MCF 10A (cell line): ENCODE data around the gene FN3K. TPM values are rescaled to one million over a fixed set of nuclear protein-coding genes. Genes with fewer than 3 reads are reported as not detected.
"Not testable (repeated sequence)": the region's sequence is repeated elsewhere in the genome, so short reads cannot be mapped to it uniquely, and the experiment has no call there.

Experiments
- BruUV-seq: library from RNA; stranded (reverse); fragments of 400-500 nt; replicated peaks from 2 replicates; lab custom pipeline; 2021; lab: Mats Ljungman, UMichigan
- CTCF ChIA-PET: fragments of 300-600 bp; sonication (Branson Sonifier 250); formaldehyde crosslinking; extraction: SDS; loops from one replicate; lab custom pipeline; 2021; ENCODE audit warnings: antibody characterized with exemption, inconsistent platforms; lab: Yijun Ruan, JAX
- POLR2A ChIA-PET: fragments of 300-600, 350-650 bp; sonication (Branson Sonifier 250); formaldehyde crosslinking; extraction: SDS; loops from one replicate; lab custom pipeline; 2020; ENCODE audit warnings: antibody characterized with exemption, inconsistent platforms; lab: Yijun Ruan, JAX
- DNase-seq: peaks from one replicate; pipeline ENCODE4 v3.0.0-alpha.2; 2018; ENCODE audit not compliant: unreplicated experiment
- H3K27ac Mint-ChIP-seq: one replicate; pipeline ENCODE4 v1.8.0; 2022; ENCODE audit warnings: mild to moderate bottlenecking, low read depth, mixed read lengths; ENCODE audit not compliant: unreplicated experiment
- H3K27me3 Mint-ChIP-seq: one replicate; pipeline ENCODE4 v1.8.0; 2022; ENCODE audit warnings: mixed read lengths; ENCODE audit not compliant: insufficient read depth, unreplicated experiment
- H3K36me3 Mint-ChIP-seq: one replicate; pipeline ENCODE4 v1.8.0; 2022; ENCODE audit warnings: mild to moderate bottlenecking, moderate library complexity, mixed read lengths; ENCODE audit not compliant: insufficient read depth, unreplicated experiment
- H3K4me1 Mint-ChIP-seq: one replicate; pipeline ENCODE4 v1.8.0; 2022; ENCODE audit warnings: mixed read lengths; ENCODE audit not compliant: insufficient read depth, unreplicated experiment
- H3K4me3 Mint-ChIP-seq: one replicate; pipeline ENCODE4 v1.8.0; 2022; ENCODE audit warnings: mild to moderate bottlenecking, moderate library complexity, mixed read lengths; ENCODE audit not compliant: unreplicated experiment
- H3K9me3 Mint-ChIP-seq: one replicate; pipeline ENCODE4 v1.8.0; 2022; ENCODE audit warnings: mixed read lengths; ENCODE audit not compliant: unreplicated experiment
- intact Hi-C: fragments of 100-400 bp; cut with micrococcal nuclease; formaldehyde crosslinking; loops from 2 replicates; pipeline ENCODE4 v1.14.1; 2022
- total RNA-seq: library from RNA; stranded (reverse); gene quantifications from 2 replicates; pipeline ENCODE4 v1.2.3, GENCODE V29; 2022
- TF ChIP-seq, protein P1 (sequence below): fragments of 200-600 bp; IDR thresholded peaks from one replicate; pipeline ENCODE4 v1.8.0; 2022; ENCODE audit warnings: antibody characterized with exemption, mild to moderate bottlenecking; ENCODE audit not compliant: unreplicated experiment

Gene FN3K
- total RNA-seq, 1 experiment from 2014 or later: 1.3 TPM

DNA sequence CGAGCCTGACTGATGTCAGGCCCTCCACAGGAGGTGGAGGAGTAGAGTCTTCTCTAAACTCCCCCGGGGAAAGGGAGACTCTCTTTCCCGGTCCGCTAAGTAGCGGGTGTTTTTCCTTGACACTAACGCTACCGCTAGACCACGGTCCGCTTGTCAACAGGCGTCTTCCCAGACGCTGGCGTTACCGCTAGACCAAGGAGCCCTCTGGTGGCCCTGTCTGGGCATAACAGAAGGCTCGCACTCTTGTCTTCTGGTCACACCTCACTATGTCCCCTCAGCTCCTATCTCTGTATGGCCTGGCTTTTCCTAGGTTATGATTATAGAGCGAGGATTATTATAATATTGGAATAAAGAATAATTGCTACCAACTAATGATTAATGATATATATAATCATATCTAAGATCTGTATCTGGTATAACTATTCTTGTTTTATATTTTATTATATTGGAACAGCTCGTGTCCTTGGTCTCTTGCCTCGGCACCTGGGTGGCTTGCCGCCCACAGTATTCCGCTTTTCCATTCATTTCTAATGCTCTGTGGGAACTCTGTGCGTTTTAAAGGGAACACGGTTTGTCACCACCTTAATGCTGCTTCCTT is 42.5 kb downstream of the FN3K start:
- H3K27ac Mint-ChIP-seq, H3K4me1 Mint-ChIP-seq, DNase-seq, intact Hi-C loops, CTCF ChIA-PET, H3K4me3 Mint-ChIP-seq, POLR2A ChIA-PET, H3K27me3 Mint-ChIP-seq, H3K9me3 Mint-ChIP-seq, BruUV-seq: not testable (repeated sequence)
- H3K36me3 Mint-ChIP-seq: peaks cover 12% of the 10 kb centered on the region
- TF ChIP-seq, protein P1, sequence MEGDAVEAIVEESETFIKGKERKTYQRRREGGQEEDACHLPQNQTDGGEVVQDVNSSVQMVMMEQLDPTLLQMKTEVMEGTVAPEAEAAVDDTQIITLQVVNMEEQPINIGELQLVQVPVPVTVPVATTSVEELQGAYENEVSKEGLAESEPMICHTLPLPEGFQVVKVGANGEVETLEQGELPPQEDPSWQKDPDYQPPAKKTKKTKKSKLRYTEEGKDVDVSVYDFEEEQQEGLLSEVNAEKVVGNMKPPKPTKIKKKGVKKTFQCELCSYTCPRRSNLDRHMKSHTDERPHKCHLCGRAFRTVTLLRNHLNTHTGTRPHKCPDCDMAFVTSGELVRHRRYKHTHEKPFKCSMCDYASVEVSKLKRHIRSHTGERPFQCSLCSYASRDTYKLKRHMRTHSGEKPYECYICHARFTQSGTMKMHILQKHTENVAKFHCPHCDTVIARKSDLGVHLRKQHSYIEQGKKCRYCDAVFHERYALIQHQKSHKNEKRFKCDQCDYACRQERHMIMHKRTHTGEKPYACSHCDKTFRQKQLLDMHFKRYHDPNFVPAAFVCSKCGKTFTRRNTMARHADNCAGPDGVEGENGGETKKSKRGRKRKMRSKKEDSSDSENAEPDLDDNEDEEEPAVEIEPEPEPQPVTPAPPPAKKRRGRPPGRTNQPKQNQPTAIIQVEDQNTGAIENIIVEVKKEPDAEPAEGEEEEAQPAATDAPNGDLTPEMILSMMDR: peak; percentile 22

DNA sequence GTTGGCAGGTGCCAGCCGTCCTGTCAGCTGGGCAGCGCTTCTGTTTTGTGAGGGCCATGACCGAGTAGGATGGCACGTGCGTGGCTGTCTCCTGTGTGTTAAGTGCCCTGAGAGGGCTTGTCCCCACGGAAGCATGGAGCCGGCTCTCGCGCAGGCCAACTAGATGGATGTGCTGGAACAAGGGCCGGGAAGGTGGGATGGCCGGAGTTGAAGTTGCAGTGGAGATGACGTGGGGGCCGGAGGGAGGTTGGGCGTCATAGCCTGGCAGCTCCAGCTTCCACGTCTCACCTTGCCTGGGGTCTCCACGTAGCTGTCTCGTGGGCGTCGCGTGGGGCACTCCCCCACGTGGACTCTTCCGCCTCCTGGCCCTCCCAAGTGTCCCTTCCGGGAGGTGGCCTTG is 44.1 kb downstream of the FN3K start:
- intact Hi-C loops: no loop called here
- POLR2A ChIA-PET: interaction anchor here (0.6 to 0.9 kb wide), 3 partner anchors 96 to 269 kb away, joined by 3 to 4 read pairs (median 3); no protein-coding TSS in a partner anchor
- peaks cover 25% of the 10 kb centered on the region for H3K36me3 Mint-ChIP-seq

DNA sequence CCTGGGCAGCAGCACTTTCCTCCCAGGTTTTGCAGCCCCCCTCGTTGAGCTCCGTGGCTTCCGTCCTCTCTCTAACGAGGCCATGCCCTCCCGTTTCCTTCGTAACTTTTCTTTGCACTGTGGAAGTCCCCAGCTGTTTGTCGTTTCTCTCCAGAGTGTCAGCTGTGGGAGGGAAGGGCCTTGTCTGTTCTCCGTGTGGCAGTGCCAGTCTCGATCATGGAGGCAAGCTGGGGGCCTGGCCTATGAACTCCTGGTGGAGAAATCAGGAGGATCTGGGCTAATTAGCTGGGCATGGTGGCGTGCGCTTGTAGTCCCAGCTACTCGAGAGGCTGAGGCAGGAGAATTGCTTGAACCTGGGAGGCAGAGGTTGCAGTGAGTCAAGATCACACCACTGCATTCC is 44.8 kb downstream of the FN3K start:
- TF ChIP-seq, protein P1: no peak
- Mint-ChIP-seq H3K9me3 (no peaks in the 10 kb centered on the region), H3K36me3 (peaks cover 23% of the 10 kb centered on the region), H3K27me3 (no peaks in the 10 kb centered on the region), H3K4me3 (no peak overlapping the region), H3K4me1 (no peaks in the 10 kb centered on the region), H3K27ac (no peak overlapping the region)
- ChIA-PET POLR2A (interaction anchor here (0.6 kb wide), 1 partner anchor 268 kb away, joined by 3 read pairs; no protein-coding TSS in a partner anchor), CTCF (interaction anchor here (0.6 to 2.4 kb wide), 8 partner anchors 45 to 188 kb away, joined by 3 to 14 read pairs (median 3); no protein-coding TSS in a partner anchor)
- intact Hi-C loops: no loop called here
- no TSS peak for BruUV-seq
- DNase-seq: no peak

More for the DNA sequence above, 44.1 kb downstream of the FN3K start:
- Mint-ChIP-seq H3K4me3 (no peak overlapping the region), H3K27ac (no peak overlapping the region), H3K4me1 (no peaks in the 10 kb centered on the region), H3K27me3 (no peaks in the 10 kb centered on the region), H3K9me3 (no peaks in the 10 kb centered on the region)
- TF ChIP-seq, protein P1: no peak
- DNase-seq: no peak
- CTCF ChIA-PET: interaction anchor here (0.7 to 1.8 kb wide), 4 partner anchors 46 to 132 kb away, joined by 3 read pairs; no protein-coding TSS in a partner anchor
- no TSS peak for BruUV-seq

DNA sequence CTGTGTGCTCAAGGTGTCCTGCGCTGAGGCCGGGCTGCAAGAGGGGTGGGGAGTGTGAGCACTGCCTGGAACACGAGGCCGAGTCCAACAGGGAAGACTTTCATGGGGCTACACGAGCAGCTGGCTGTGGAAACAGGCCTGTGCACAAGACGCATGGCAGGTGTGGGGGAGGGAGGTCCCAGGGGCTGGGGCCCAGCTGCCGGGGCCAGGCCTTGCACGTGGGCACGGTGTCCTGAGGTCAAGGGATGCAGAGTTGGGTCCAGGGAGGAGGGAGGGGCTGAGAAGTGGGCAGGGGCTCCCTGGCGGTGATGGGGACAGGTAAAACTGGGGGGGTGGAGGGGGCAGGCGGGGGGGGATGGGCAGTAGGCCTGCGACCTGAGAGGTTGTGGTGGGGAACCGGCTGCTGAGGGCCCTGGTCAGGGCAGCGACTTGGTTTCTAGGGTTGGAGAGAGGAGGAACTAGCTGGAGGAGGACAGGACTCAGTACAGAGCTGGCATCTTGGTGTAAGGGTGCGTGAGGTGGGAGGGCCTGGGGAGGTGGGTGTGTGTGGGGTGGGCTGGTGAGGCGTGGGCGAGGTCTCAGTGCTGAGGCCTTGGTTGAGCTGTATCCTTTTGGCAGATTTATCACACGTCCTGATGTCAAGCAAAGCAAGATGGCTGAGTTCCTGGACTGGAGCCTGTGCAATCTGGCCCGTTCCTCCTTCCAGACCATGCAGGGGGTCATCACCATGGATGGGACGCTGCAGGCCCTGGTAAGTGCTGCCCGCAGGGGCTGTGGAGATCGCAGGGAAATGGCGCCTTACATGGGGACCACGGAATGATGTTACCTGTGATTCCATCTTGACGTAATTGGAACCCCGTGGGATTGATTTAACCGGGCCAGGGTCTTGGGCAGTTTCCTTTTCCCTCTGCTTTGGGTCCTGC is 45.8 kb downstream of the FN3K start:
- peaks cover 3% of the 10 kb centered on the region for H3K4me1 Mint-ChIP-seq
- H3K4me3 Mint-ChIP-seq: no peak overlapping the region
- H3K36me3 Mint-ChIP-seq: peaks cover 21% of the 10 kb centered on the region
- POLR2A ChIA-PET: interaction anchor here (0.7 to 1.8 kb wide), 3 partner anchors 55 to 94 kb away, joined by 3 to 16 read pairs (median 3); partner anchors contain the start of gene FN3KRP
- H3K27ac Mint-ChIP-seq: no peak overlapping the region
- no peaks in the 10 kb centered on the region for H3K27me3 Mint-ChIP-seq
- TF ChIP-seq, protein P1: no peak
- CTCF ChIA-PET: interaction anchor here (0.6 to 2.4 kb wide), 28 partner anchors 9 to 425 kb away, joined by 3 to 14 read pairs (median 3); no protein-coding TSS in a partner anchor
- intact Hi-C loops: loop anchor here (1.0 kb wide), 1 partner anchor 133 kb away; no protein-coding TSS in a partner anchor
- no peaks in the 10 kb centered on the region for H3K9me3 Mint-ChIP-seq
- BruUV-seq: no TSS peak
- no peak for DNase-seq
